Kidney (tissue), 14 donors: ENCODE data around the gene GLYATL3. TPM values are rescaled to one million over a fixed set of nuclear protein-coding genes. Genes with fewer than 3 reads are reported as not detected.
"Not testable (repeated sequence)": the region's sequence is repeated elsewhere in the genome, so short reads cannot be mapped to it uniquely, and the experiment has no call there.

Experiments used
- DNase-seq, 5 donors: peaks; one replicate each; pipeline ENCODE4 v3.0.0-alpha.2; 2013 to 2020
- FAIRE-seq: peaks from 2 replicates; lab custom pipeline; 2012; peaks lifted over from hg19 to GRCh38; lab: Jason Lieb, UNC
- H3K27ac ChIP-seq, 2 donors: one replicate each; pipeline ENCODE4 v1.7.0; 2013; ENCODE audit warnings: low read depth in 2 of 2, low read length in 2 of 2, inconsistent platforms in 1 of 2
- H3K27me3 ChIP-seq: one replicate; pipeline ENCODE4 v1.7.1; 2013; ENCODE audit warnings: low read length, inconsistent platforms; ENCODE audit not compliant: control insufficient read depth, insufficient read depth
- H3K36me3 ChIP-seq, 3 donors: one replicate each; pipeline versions ENCODE4 v1.7.0 to v1.7.1; 2013; ENCODE audit warnings: low read length in 3 of 3, control low read depth in 1 of 3, inconsistent platforms in 1 of 3; ENCODE audit not compliant: insufficient read depth in 3 of 3, control insufficient read depth in 2 of 3
- H3K4me1 ChIP-seq, 3 donors: one replicate each; pipeline versions ENCODE4 v1.7.0 to v1.7.1; 2013; ENCODE audit warnings: low read length in 3 of 3, inconsistent platforms in 1 of 3, low read depth in 1 of 3; ENCODE audit not compliant: control insufficient read depth in 2 of 3, insufficient read depth in 2 of 3
- H3K4me3 ChIP-seq, 3 donors: one replicate each; pipeline versions ENCODE4 v1.7.0 to v1.8.1; 2013; ENCODE audit warnings: low read length in 3 of 3, control low read depth in 1 of 3, inconsistent platforms in 1 of 3
- H3K9ac ChIP-seq, 3 donors: one replicate each; pipeline versions ENCODE4 v1.7.0 to v1.7.1; 2013; ENCODE audit warnings: low read length in 3 of 3, control low read depth in 1 of 3, inconsistent platforms in 1 of 3
- H3K9me3 ChIP-seq, 3 donors: one replicate each; pipeline versions ENCODE4 v1.7.0 to v1.7.1; 2013; ENCODE audit warnings: low read length in 3 of 3, control low read depth in 1 of 3, inconsistent platforms in 1 of 3; ENCODE audit not compliant: control insufficient read depth in 2 of 3, insufficient read depth in 1 of 3
- intact Hi-C: fragments of 100-400 bp; cut with DNase I; formaldehyde crosslinking; loops from one replicate; pipeline ENCODE4 v1.11.1; 2022
- polyA plus RNA-seq: library from polyadenylated mRNA; stranded (reverse); fragments of 350-450 nt; fragmentation: Illumina TruSeq; extraction: RNeasy Lipid Tissue Mini Kit (QIAGEN cat#74804); gene quantifications from one replicate; pipeline ENCODE4 v1.2.3, GENCODE V29; 2014; ENCODE audit warnings: low read depth, low replicate concordance; ENCODE audit not compliant: insufficient read depth
- total RNA-seq: library from RNA; stranded (reverse); fragmentation: NEBNext Ultra II Directional; extraction: Animal tissue kit (Norgen Biotek cat#: 25700); gene quantifications from one replicate; pipeline ENCODE4 v1.2.1, GENCODE V29; 2021
- TF ChIP-seq, protein P1 (sequence below): IDR thresholded peaks from 3 replicates; pipeline ENCODE4 v1.5.1; 2012; ENCODE audit warnings: mild to moderate bottlenecking, moderate library complexity, borderline replicate concordance; ENCODE audit not compliant: insufficient read depth; ENCODE audit errors: extremely low read depth
- donor health status: control.
- donor health status: control.
- donor health status: control.
- donor health status: control.
- donor health status: control.
- donor health status: DM: yes; HTN: yes; CAD: no.
- donor health status: Normal renal cell carcinoma (clear cell type).

GLYATL3 gene
- total and polyA plus RNA-seq, 2 donors from 2014 or later, result not detected

DNA sequence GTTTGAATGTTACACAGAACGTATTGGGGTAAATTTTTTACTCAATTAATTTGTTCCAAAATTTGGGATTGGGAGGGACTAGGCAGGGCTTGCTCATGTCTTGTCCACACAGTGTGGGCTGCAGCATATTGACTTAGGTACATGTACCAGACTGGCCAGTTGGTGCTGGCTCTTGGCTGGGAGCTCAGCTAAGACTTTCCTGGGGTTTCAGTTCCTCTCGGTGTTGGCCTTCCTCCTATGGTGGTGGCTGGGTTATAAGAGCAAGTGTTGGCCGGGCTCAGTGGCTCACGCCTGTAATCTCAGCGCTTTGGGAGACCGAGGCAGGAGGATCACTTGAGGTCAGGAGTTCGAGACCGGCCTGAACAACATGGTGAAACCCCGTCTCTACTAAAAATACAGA lies 31.7 kb upstream of the GLYATL3 start:
- FAIRE-seq (no peak), DNase-seq (no peak)
- intact Hi-C loops, result no loop called here
- Histone ChIP-seq H3K9me3 (no peaks in the 10 kb centered on the region), H3K4me3 (no peak overlapping the region), H3K9ac (no peak overlapping the region), H3K27me3 (no peaks in the 10 kb centered on the region), H3K27ac (no peak overlapping the region), H3K36me3 (peaks cover 0 to 5% (median 0%) of the 10 kb centered on the region in 3 donors), H3K4me1 (peaks cover 0 to 2% (median 0%) of the 10 kb centered on the region in 3 donors)
- TF ChIP-seq, protein P1, sequence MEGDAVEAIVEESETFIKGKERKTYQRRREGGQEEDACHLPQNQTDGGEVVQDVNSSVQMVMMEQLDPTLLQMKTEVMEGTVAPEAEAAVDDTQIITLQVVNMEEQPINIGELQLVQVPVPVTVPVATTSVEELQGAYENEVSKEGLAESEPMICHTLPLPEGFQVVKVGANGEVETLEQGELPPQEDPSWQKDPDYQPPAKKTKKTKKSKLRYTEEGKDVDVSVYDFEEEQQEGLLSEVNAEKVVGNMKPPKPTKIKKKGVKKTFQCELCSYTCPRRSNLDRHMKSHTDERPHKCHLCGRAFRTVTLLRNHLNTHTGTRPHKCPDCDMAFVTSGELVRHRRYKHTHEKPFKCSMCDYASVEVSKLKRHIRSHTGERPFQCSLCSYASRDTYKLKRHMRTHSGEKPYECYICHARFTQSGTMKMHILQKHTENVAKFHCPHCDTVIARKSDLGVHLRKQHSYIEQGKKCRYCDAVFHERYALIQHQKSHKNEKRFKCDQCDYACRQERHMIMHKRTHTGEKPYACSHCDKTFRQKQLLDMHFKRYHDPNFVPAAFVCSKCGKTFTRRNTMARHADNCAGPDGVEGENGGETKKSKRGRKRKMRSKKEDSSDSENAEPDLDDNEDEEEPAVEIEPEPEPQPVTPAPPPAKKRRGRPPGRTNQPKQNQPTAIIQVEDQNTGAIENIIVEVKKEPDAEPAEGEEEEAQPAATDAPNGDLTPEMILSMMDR, result no peak

DNA sequence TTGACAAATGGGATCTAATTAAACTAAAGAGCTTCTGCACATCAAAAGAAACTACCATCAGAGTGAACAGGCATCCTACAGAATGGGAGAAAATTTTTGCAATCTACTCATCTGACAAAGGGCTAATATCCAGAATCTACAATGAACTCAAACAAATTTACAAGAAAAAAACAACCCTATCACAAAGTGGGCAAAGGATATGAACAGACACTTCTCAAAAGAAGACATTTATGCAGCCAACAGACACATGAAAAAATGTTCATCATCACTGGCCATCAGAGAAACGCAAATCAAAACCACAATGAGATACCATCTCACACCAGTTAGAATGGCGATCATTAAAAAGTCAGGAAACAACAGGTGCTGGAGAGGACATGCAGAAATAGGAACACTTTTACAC lies 23.2 kb upstream of the GLYATL3 start:
- H3K36me3 ChIP-seq, H3K4me3 ChIP-seq, H3K9ac ChIP-seq, H3K9me3 ChIP-seq, intact Hi-C loops, H3K27me3 ChIP-seq, H3K27ac ChIP-seq, DNase-seq, FAIRE-seq, H3K4me1 ChIP-seq: not testable (repeated sequence)

DNA sequence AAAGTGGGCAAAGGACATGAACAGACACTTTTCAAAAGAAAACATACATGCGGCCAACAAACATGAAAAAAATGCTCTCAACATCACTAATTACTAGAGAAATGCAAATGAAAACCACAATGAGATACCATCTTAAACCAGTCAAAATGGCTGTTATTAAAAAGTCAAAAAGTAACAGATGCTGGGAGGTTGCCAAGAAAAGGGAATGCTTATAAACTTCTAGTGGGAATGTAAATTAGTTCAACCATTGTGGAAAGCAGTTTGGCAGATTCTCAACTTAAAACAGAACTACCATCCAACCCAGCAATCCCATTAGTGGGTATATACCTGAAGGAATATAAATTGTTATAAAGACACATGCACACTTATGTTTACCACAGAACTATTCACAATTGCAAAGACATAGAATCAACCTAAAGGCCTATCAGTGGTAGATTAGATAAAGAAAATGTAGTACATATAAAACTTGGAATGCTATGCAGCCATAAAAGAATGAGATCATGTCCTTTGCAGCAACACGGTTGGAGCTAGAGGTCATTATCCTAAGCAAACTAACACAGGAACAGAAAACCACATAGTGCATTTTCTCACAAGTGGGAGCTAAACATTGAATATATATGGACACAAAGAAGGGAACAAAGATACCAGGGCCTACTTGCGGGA lies 20.3 kb upstream of the GLYATL3 start:
- H3K4me3 ChIP-seq, result no peak overlapping the region
- intact Hi-C loops, result no loop called here
- FAIRE-seq, result no peak
- H3K9ac ChIP-seq, result no peak overlapping the region
- DNase-seq, result no peak
- no peak overlapping the region for H3K27ac ChIP-seq
- no peaks in the 10 kb centered on the region for H3K27me3 ChIP-seq
- no peaks in the 10 kb centered on the region for H3K36me3 ChIP-seq
- H3K4me1 ChIP-seq, result no peaks in the 10 kb centered on the region
- TF ChIP-seq, protein P1, result no peak
- no peaks in the 10 kb centered on the region for H3K9me3 ChIP-seq

DNA sequence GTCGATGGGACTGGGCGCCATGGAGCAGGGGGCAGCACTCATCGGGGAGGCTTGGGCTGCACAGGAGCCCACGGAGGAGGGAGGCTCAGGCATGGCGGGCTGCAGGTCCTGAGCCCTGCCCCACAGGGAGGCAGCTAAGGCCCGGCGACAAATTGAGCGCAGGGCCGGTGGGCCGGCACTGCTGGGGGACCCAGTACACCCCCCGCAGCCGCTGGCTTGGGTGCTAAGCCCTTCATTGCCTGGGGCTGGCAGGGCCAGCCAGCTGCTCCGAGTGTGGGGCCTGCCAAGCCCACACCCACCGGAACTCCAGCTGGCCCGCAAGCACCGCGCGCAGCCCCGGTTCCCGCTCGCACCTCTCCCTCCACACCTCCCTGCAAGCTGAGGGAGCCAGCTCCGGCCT lies 17.9 kb upstream of the GLYATL3 start:
- intact Hi-C loops, DNase-seq: not testable (repeated sequence)

DNA sequence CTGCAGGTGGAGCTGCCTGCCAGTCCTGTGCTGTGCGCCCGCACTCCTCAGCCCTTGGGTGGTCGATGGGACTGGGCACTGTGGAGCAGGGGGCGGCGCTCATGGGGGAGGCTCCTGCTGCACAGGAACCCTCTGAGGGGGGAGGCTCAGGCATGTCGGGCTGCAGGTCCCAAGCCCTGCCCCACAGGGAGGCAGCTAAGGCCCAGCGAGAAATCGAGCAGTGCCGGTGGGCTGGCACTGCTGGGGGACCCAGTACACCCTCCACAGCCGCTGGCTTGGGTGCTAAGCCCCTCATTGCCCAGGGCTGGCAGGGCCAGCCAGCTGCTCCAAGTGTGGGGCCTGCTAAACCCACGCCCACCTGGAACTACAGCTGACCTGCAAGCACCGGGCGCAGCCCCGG lies 16.3 kb upstream of the GLYATL3 start:
- intact Hi-C loops, H3K4me1 ChIP-seq, H3K9ac ChIP-seq, H3K9me3 ChIP-seq, H3K27ac ChIP-seq, H3K36me3 ChIP-seq, H3K4me3 ChIP-seq, FAIRE-seq, DNase-seq, H3K27me3 ChIP-seq: not testable (repeated sequence)

More for the DNA sequence above, 17.9 kb upstream of the GLYATL3 start:
- not testable (repeated sequence) for FAIRE-seq, H3K4me3 ChIP-seq, H3K36me3 ChIP-seq, H3K4me1 ChIP-seq, H3K9me3 ChIP-seq, H3K27ac ChIP-seq, H3K9ac ChIP-seq, H3K27me3 ChIP-seq
